Measurements from ENCODE around the gene SMIM17. TPM values are rescaled to one million over a fixed set of nuclear protein-coding genes. Genes with fewer than 3 reads are reported as not detected.

SMIM17 gene
- total RNA-seq, 2 donors from 2014 or later: not detected

DNA sequence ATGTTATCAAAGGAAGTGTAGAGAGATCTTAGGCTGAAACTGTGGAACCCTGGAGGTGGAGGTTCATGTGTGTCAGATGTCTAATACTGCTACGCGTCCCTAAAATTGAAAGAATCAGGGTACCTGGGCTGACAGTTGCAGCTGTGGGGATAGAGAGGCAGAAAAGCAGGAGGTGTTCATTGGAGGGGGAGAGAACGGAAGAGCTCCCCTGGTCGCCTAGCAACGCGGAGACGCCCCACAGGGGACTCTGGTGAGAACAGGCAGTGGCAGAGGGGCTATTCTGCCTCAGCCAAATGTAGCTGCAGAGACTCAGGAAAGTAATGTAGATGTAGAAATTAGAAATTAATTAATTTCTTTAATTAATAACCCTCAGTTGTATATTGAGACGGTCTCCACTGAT, 38.7 kb downstream of the SMIM17 start:
- no peaks in the 10 kb centered on the region for H3K27me3 ChIP-seq
- no peak overlapping the region for H3K27ac ChIP-seq
- no peaks in the 10 kb centered on the region for H3K36me3 ChIP-seq
- no peak for DNase-seq (ENCODE audit: low spot score)
- TF ChIP-seq, protein P1, sequence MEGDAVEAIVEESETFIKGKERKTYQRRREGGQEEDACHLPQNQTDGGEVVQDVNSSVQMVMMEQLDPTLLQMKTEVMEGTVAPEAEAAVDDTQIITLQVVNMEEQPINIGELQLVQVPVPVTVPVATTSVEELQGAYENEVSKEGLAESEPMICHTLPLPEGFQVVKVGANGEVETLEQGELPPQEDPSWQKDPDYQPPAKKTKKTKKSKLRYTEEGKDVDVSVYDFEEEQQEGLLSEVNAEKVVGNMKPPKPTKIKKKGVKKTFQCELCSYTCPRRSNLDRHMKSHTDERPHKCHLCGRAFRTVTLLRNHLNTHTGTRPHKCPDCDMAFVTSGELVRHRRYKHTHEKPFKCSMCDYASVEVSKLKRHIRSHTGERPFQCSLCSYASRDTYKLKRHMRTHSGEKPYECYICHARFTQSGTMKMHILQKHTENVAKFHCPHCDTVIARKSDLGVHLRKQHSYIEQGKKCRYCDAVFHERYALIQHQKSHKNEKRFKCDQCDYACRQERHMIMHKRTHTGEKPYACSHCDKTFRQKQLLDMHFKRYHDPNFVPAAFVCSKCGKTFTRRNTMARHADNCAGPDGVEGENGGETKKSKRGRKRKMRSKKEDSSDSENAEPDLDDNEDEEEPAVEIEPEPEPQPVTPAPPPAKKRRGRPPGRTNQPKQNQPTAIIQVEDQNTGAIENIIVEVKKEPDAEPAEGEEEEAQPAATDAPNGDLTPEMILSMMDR (IDR thresholded peaks at IDR 0.05): no peak
- H3K4me1 ChIP-seq: no peaks in the 10 kb centered on the region
- H3K9me3 ChIP-seq: no peaks in the 10 kb centered on the region
- no peak overlapping the region for H3K4me3 ChIP-seq

DNA sequence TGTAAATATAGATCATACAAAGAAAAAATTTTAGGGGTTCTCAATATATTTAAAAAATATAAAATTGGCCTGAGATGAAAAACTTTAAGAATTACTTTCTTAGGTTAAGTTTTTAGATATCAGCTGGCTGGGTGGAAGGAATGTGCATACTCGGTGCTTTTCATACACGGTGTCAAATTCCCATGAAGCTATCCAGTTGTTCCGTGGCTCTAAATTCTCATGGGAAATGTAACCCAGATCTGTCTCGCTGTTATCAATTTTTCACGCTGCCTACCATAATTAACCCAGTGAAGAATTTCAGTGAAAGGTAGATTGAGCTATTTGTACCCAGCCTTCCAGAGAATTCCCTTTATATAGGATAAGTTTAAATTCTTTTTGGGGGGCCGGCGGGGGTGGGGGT, 40.2 kb downstream of the SMIM17 start:
- TF ChIP-seq, protein P1 (IDR thresholded peaks at IDR 0.05): no peak
- no peak for DNase-seq (ENCODE audit: low spot score)
- no peaks in the 10 kb centered on the region for H3K4me1 ChIP-seq
- H3K27me3 ChIP-seq: no peaks in the 10 kb centered on the region
- H3K4me3 ChIP-seq: no peak overlapping the region
- H3K36me3 ChIP-seq: no peaks in the 10 kb centered on the region
- H3K27ac ChIP-seq: no peak overlapping the region
- no peaks in the 10 kb centered on the region for H3K9me3 ChIP-seq

DNA sequence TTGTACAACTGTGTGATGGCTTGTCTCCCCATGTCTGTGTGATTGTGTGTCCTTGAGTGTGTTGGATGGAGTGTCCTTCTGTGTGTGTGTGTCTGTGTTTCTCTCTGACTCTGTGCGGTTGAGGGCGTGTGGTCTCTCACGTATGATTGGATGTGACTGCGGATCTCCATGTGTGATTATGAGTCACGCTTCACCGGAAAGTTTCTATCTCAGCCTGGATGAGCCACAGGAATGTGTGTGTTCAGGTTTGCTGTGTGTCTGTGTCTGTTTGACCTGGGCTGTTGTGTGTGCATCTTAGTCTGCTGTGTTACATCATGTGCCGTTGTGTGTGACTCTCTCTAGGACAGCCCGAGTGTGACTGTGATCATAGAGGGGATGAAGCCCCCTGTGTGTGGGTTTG, 44.1 kb downstream of the SMIM17 start:
- H3K4me1 ChIP-seq: no peaks in the 10 kb centered on the region
- no peak overlapping the region for H3K27ac ChIP-seq
- H3K27me3 ChIP-seq: no peaks in the 10 kb centered on the region
- no peaks in the 10 kb centered on the region for H3K9me3 ChIP-seq
- no peaks in the 10 kb centered on the region for H3K36me3 ChIP-seq
- H3K4me3 ChIP-seq: no peak overlapping the region
- TF ChIP-seq, protein P1 (IDR thresholded peaks at IDR 0.05): no peak
- no peak for DNase-seq (ENCODE audit: low spot score)

DNA sequence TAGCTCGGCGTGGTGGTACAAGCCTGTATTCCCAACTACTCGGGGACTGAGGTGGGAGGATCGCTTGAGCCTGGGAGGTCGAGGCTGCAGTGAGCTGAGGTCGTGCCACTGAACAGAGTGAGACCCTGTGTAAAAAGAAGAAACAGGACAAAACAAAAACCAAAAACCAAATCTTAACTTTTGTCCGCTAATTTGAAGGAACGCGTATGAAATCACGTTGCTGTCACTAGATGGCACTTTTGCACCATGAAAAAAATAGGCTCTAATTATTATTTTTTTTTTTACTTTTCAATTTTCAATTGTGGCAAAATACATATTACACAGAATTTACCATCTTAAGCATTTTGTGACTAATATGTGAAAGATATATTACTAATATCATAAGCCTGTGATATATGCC, 46.2 kb downstream of the SMIM17 start:
- Histone ChIP-seq H3K4me1 (no peaks in the 10 kb centered on the region), H3K27me3 (no peaks in the 10 kb centered on the region), H3K9me3 (no peaks in the 10 kb centered on the region), H3K27ac (no peak overlapping the region), H3K36me3 (no peaks in the 10 kb centered on the region), H3K4me3 (no peak overlapping the region)
- DNase-seq (ENCODE audit: low spot score): no peak
- TF ChIP-seq, protein P1 (IDR thresholded peaks at IDR 0.05): peak in 1 of 2 donors; percentile 34

DNA sequence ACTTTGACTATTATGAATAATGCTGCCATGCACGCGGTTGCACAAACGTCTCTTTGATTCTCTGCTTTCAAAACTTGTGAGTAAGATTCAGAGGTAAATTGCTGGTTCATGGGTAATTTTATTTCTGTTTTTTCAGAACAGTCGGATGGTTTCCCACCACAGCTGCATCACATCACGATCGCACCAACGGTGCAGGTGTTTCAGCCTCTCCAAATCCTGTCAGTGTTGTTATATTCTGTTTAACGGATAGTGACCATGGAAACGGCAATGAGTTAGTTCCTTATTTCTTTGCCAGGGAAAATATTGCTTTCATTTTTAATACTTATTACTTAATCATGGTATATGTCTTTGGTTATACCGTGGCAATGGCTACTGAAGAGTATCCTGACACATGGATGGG, 47.7 kb downstream of the SMIM17 start:
- Histone ChIP-seq H3K27ac (no peak overlapping the region), H3K4me3 (no peak overlapping the region), H3K27me3 (no peaks in the 10 kb centered on the region), H3K4me1 (no peaks in the 10 kb centered on the region), H3K9me3 (no peaks in the 10 kb centered on the region), H3K36me3 (no peaks in the 10 kb centered on the region)
- DNase-seq (ENCODE audit: low spot score): no peak
- TF ChIP-seq, protein P1 (IDR thresholded peaks at IDR 0.05): no peak

DNA sequence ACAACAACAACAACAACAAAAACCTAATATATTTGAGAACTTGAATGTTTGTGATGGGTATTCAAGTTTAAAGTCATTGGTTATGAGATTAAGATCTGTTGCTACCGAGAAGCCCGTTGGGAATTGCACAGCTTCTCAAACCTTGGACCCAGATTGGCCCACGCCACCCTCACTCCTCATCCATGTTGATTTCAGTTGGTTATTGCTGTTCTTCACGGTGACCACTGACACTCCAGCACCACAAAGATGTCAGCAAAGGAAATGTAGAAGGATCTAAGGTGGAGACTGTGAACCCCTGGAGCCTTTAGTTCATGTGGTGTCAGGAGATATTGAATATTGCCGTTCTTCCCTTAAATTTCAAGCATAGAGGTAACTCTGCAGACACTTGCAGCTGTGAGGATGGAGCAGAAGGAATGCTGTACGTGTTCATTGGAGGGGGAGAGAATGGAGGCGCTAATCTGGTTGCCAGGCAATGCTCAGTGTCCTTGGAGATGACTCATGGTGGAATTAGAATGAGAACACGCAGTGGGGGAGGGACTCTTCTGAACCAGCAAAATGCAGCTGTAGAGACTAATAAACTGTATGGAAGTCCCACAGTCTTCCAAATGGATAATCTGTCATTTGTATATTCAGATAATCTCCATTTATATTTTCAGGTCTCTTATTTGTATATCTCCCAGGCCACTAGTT, 49.4 kb downstream of the SMIM17 start:
- Histone ChIP-seq H3K4me3 (no peak overlapping the region), H3K9me3 (no peaks in the 10 kb centered on the region), H3K27me3 (no peaks in the 10 kb centered on the region), H3K36me3 (no peaks in the 10 kb centered on the region), H3K4me1 (no peaks in the 10 kb centered on the region), H3K27ac (no peak overlapping the region)
- TF ChIP-seq, protein P1 (IDR thresholded peaks at IDR 0.05): no peak
- DNase-seq (ENCODE audit: low spot score): no peak

Data from right atrium auricular region (tissue), 2 donors.